Measurements from ENCODE around the gene RGS7. TPM values are rescaled to one million over a fixed set of nuclear protein-coding genes. Genes with fewer than 3 reads are reported as not detected.

The RGS7 gene
- total and polyA plus RNA-seq, 7 donors = 0.04 TPM; not detected in 6

GRCh38 chr1:241048622-241049021, 308.4 kb downstream of the RGS7 start:
- H3K27me3 ChIP-seq (ENCODE audit: insufficient read depth in 3 of 3, low read length in 2 of 3) = no peaks in the 10 kb centered on the region
- H3K4me1 ChIP-seq = no peaks in the 10 kb centered on the region
- no peak overlapping the region for H3K4me3 ChIP-seq
- TF ChIP-seq CTCF (IDR thresholded peaks at IDR 0.05) = no peak
- ATAC-seq (no peak), DNase-seq (no peak)
- H3K36me3 ChIP-seq (ENCODE audit: insufficient read depth in 1 of 2, low read depth in 1 of 2) = no peaks in the 10 kb centered on the region
- no peaks in the 10 kb centered on the region for H3K9me3 ChIP-seq
- WGBS, 3 donors = 57 to 70% (median 69%) methylated on average over 4 of the region's 4 CpGs
- intact Hi-C loops (cut with DNase I) = loop anchor here in 1 of 2 donors (2.0 kb wide), 1 partner anchor 22 kb away; no protein-coding TSS in a partner anchor
- no peak overlapping the region for H3K27ac ChIP-seq

- intact Hi-C loops (cut with DNase I) = no loop called here
- no peak for TF ChIP-seq CTCF (IDR thresholded peaks at IDR 0.05)
- DNase-seq (no peak), ATAC-seq (no peak)
- H3K4me3 ChIP-seq = no peak overlapping the region
- H3K9me3 ChIP-seq = no peaks in the 10 kb centered on the region
- H3K27me3 ChIP-seq (ENCODE audit: insufficient read depth in 3 of 3, low read length in 2 of 3) = no peaks in the 10 kb centered on the region
- WGBS, 3 donors = 83 to 90% (median 88%) methylated on average over 2 of the region's 2 CpGs
- H3K4me1 ChIP-seq = no peaks in the 10 kb centered on the region
- no peak overlapping the region for H3K27ac ChIP-seq
- H3K36me3 ChIP-seq (ENCODE audit: insufficient read depth in 1 of 2, low read depth in 1 of 2) = no peaks in the 10 kb centered on the region
Measured at GRCh38 chr1:241045659-241046058, 311.3 kb downstream of the RGS7 start.

GRCh38 chr1:241034203-241034936, 322.6 kb downstream of the RGS7 start:
- Histone ChIP-seq H3K9me3 (no peaks in the 10 kb centered on the region), H3K27me3 (ENCODE audit: insufficient read depth in 3 of 3, low read length in 2 of 3) (no peaks in the 10 kb centered on the region), H3K27ac (no peak overlapping the region), H3K4me1 (no peaks in the 10 kb centered on the region), H3K4me3 (no peak overlapping the region), H3K36me3 (ENCODE audit: insufficient read depth in 1 of 2, low read depth in 1 of 2) (no peaks in the 10 kb centered on the region)
- 55 to 75% (median 63%) methylated on average over 9 of the region's 9 CpGs for WGBS, 3 donors
- intact Hi-C loops (cut with DNase I) = no loop called here
- TF ChIP-seq CTCF (IDR thresholded peaks at IDR 0.05) = no peak
- DNase-seq = no peak
- no peak for ATAC-seq

GRCh38 chr1:241024834-241025233, 332.2 kb downstream of the RGS7 start:
- intact Hi-C loops (cut with DNase I) = no loop called here
- H3K27ac ChIP-seq = no peak overlapping the region
- no peaks in the 10 kb centered on the region for H3K4me1 ChIP-seq
- H3K9me3 ChIP-seq = no peaks in the 10 kb centered on the region
- no peak overlapping the region for H3K4me3 ChIP-seq
- no peaks in the 10 kb centered on the region for H3K36me3 ChIP-seq (ENCODE audit: insufficient read depth in 1 of 2, low read depth in 1 of 2)
- 8 to 82% (median 11%) methylated on average over 3 of the region's 3 CpGs for WGBS, 3 donors
- ATAC-seq (no peak), DNase-seq (no peak)
- no peak for TF ChIP-seq CTCF (IDR thresholded peaks at IDR 0.05)
- no peaks in the 10 kb centered on the region for H3K27me3 ChIP-seq (ENCODE audit: insufficient read depth in 3 of 3, low read length in 2 of 3)

GRCh38 chr1:241022366-241022765, 334.6 kb downstream of the RGS7 start:
- Histone ChIP-seq H3K4me1 (no peaks in the 10 kb centered on the region), H3K27me3 (ENCODE audit: insufficient read depth in 3 of 3, low read length in 2 of 3) (no peaks in the 10 kb centered on the region), H3K4me3 (no peak overlapping the region), H3K27ac (no peak overlapping the region), H3K9me3 (no peaks in the 10 kb centered on the region), H3K36me3 (ENCODE audit: insufficient read depth in 1 of 2, low read depth in 1 of 2) (no peaks in the 10 kb centered on the region)
- intact Hi-C loops (cut with DNase I) = no loop called here
- no peak for DNase-seq
- TF ChIP-seq CTCF (IDR thresholded peaks at IDR 0.05) = no peak
- WGBS, 3 donors = 81 to 84% (median 82%) methylated on average over 4 of the region's 4 CpGs
- ATAC-seq = no peak

Measured in psoas muscle (tissue), 8 donors.